ENCODE data around the gene SLC9B1.
"Not testable (repeated sequence)": the region's sequence is repeated elsewhere in the genome, so short reads cannot be mapped to it uniquely, and the experiment has no call there.

SLC9B1 gene

DNA sequence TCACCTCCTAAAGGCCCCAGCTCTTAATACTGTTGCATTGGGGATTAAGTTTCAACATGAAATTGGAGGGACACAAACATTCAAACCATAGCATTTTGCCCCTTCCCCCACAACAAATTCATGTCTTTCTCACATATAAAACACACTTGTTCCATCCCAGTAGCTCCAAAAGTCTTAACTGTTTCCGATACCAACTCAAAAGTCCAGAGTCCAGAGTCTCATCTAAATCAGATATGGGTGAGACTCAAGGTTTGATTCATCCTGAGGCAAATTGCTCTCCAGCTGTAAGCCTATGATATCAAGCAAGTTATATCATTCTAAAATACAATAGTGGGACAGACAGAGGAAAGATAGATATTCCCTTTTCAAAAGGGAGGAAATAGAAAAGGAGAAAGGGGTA, 8.7 kb downstream of the SLC9B1 start:
- H3K4me3 ChIP-seq (ENCODE audit: low read depth, low read length) = no peak overlapping the region
- no peak for TF ChIP-seq CTCF (IDR thresholded peaks at IDR 0.05; ENCODE audit: low read depth, low read length)

DNA sequence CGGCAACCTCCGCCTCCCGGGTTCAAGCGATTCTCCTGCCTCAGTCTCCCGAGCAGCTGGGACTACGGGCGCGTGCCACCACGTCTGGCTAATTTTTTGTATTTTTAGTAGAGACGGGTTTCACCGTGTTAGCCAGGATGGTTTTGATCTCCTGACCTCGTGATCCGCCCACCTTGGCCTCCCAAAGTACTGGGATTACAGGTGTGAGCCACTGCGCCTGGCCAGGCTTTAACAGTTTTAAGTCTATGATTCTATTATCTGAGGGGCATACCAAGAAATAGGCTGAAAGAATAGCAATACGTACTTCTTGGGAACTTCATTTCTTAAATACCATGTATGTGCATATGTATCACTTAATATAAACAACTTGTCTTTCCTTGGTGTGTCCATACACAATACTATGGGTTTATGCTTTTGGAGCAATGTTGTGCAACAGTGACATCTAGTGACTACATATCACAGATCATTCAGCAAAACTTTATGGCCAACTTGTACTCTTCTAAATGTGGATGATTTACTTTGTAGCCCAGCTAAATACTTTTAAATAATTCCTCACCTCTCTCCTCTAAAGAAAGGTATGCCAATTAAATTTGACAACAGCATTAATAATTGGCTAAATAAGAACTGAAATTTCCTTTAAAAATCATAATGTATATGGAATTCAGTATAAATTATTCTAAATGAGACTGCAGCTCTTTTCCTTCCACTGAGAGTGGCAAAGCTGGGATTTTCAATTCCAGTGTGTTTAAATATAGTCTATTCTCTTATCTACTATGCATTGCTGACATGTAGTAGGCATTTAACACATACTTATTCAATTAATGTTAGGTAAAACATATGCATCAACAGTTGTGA, 10.4 kb downstream of the SLC9B1 start:
- peak; percentile 43; the same call in 1 of the 2 replicates for TF ChIP-seq CTCF (IDR thresholded peaks at IDR 0.05; ENCODE audit: low read depth, low read length)
- H3K4me3 ChIP-seq (ENCODE audit: low read depth, low read length) = no peak overlapping the region

DNA sequence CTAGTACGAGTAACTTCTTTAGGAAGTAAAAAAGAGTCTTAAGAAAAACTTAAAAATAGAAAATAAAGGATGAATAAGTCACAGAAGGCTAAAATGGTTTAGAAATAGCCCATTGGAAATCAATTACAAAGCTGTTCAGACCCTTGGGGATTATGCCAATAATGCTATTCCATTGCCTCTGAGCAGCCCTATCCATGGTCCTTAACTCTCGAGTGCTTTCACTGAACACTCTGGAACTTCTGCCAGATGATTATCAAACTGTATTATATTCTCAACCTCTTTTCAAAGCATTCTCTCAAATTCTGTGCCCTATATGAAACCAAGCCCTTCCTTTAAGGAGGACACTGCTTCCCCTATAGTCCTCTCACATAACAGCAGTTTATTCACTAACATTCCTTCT, 17.0 kb downstream of the SLC9B1 start:
- no peak overlapping the region for H3K4me3 ChIP-seq (ENCODE audit: low read depth, low read length)
- TF ChIP-seq CTCF (IDR thresholded peaks at IDR 0.05; ENCODE audit: low read depth, low read length) = no peak

- no peak for TF ChIP-seq CTCF (IDR thresholded peaks at IDR 0.05; ENCODE audit: low read depth, low read length)
- H3K4me3 ChIP-seq (ENCODE audit: low read depth, low read length) = no peak overlapping the region
Observed at GRCh38 chr4:102994803-102995202, 24.7 kb downstream of the SLC9B1 start.

DNA sequence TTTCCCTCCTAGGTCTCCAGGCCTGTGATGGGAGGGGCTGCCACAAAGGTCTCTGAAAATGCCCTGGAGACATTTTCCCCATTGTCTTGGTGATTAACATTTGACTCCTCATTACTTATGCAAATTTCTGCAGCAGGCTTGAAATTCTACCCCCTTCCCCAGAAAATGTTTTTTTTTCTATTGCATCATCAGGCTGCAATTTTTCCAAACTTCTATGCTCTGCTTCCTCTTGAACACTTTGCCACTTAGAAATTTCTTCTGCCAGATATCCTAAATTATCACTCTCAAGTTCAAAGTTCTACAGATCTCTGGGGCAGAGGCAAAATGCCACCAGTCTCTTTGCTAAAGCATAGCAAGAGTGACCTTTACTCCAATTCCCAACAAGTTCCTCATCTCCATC, 25.5 kb downstream of the SLC9B1 start:
- H3K4me3 ChIP-seq (ENCODE audit: low read depth, low read length) = not testable (repeated sequence)

- no peak for TF ChIP-seq CTCF (IDR thresholded peaks at IDR 0.05; ENCODE audit: low read depth, low read length)
- H3K4me3 ChIP-seq (ENCODE audit: low read depth, low read length) = no peak overlapping the region
Observed at GRCh38 chr4:102988429-102989020, 31.0 kb downstream of the SLC9B1 start.

GRCh38 chr4:102981005-102981404, 38.5 kb downstream of the SLC9B1 start:
- no peak for TF ChIP-seq CTCF (IDR thresholded peaks at IDR 0.05; ENCODE audit: low read depth, low read length)

GRCh38 chr4:102961813-102962212, 57.7 kb downstream of the SLC9B1 start:
- H3K4me3 ChIP-seq (ENCODE audit: low read depth, low read length) = not testable (repeated sequence)

More at GRCh38 chr4:102981005-102981404, 38.5 kb downstream of the SLC9B1 start:
- no peak overlapping the region for H3K4me3 ChIP-seq (ENCODE audit: low read depth, low read length)

All from WI38 (cell line).